ENCODE data around the gene GAB2.

The GAB2 gene

GRCh38 chr11:78293536-78293935, 124.1 kb downstream of the GAB2 start:
- no peaks in the 10 kb centered on the region for H3K79me2 ChIP-seq (ENCODE audit: insufficient read depth, low read length)
- H4K20me1 ChIP-seq (ENCODE audit: insufficient read depth, low read length) = no peaks in the 10 kb centered on the region
- no peaks in the 10 kb centered on the region for H3F3A ChIP-seq (ENCODE audit: insufficient read depth, low read length)
- no peak overlapping the region for H3K4me2 ChIP-seq (ENCODE audit: low read length)
- H2AFZ ChIP-seq (ENCODE audit: low read length) = no peak overlapping the region
- H3K9ac ChIP-seq (ENCODE audit: low read length) = no peak overlapping the region
- TF ChIP-seq EZH2 (IDR thresholded peaks at IDR 0.05; ENCODE audit: borderline replicate concordance, low read length) (no peak), CTCF (IDR thresholded peaks at IDR 0.05; ENCODE audit: low read length) (no peak)
- H3K9me3 ChIP-seq (ENCODE audit: low read length) = no peaks in the 10 kb centered on the region; the same call in 1 of the 2 replicates
- no peak overlapping the region for H3K4me3 ChIP-seq (ENCODE audit: low read depth, low read length, poor library complexity, severe bottlenecking)
- H3K27ac ChIP-seq (ENCODE audit: low read depth, low read length, poor library complexity, severe bottlenecking) = no peak overlapping the region
- H3K4me1 ChIP-seq (ENCODE audit: insufficient read depth, low read length, severe bottlenecking) = no peaks in the 10 kb centered on the region
- H3K9me2 ChIP-seq (ENCODE audit: low read depth, low read length) = no peaks in the 10 kb centered on the region
- no peaks in the 10 kb centered on the region for H3K36me3 ChIP-seq (ENCODE audit: insufficient read depth, low read length)
- no peaks in the 10 kb centered on the region for H3K27me3 ChIP-seq (ENCODE audit: insufficient read depth, low read length)

- no peaks in the 10 kb centered on the region for H3K36me3 ChIP-seq (ENCODE audit: insufficient read depth, low read length)
- no peaks in the 10 kb centered on the region; the same call in 1 of the 2 replicates for H3K9me3 ChIP-seq (ENCODE audit: low read length)
- TF ChIP-seq EZH2 (IDR thresholded peaks at IDR 0.05; ENCODE audit: borderline replicate concordance, low read length) (no peak), CTCF (IDR thresholded peaks at IDR 0.05; ENCODE audit: low read length) (no peak)
- H4K20me1 ChIP-seq (ENCODE audit: insufficient read depth, low read length) = no peaks in the 10 kb centered on the region
- H2AFZ ChIP-seq (ENCODE audit: low read length) = no peak overlapping the region
- no peaks in the 10 kb centered on the region for H3K79me2 ChIP-seq (ENCODE audit: insufficient read depth, low read length)
- no peak overlapping the region for H3K9ac ChIP-seq (ENCODE audit: low read length)
- H3K27me3 ChIP-seq (ENCODE audit: insufficient read depth, low read length) = no peaks in the 10 kb centered on the region
- no peak overlapping the region for H3K27ac ChIP-seq (ENCODE audit: low read depth, low read length, poor library complexity, severe bottlenecking)
- no peaks in the 10 kb centered on the region for H3K9me2 ChIP-seq (ENCODE audit: low read depth, low read length)
- no peak overlapping the region for H3K4me2 ChIP-seq (ENCODE audit: low read length)
- H3K4me3 ChIP-seq (ENCODE audit: low read depth, low read length, poor library complexity, severe bottlenecking) = no peak overlapping the region
- no peaks in the 10 kb centered on the region for H3F3A ChIP-seq (ENCODE audit: insufficient read depth, low read length)
- H3K4me1 ChIP-seq (ENCODE audit: insufficient read depth, low read length, severe bottlenecking) = no peaks in the 10 kb centered on the region
These were observed 125.4 kb downstream of the GAB2 start for GRCh38 chr11:78292109-78292803.

- Histone ChIP-seq H3K9ac (ENCODE audit: low read length) (no peak overlapping the region), H3K4me1 (ENCODE audit: insufficient read depth, low read length, severe bottlenecking) (no peaks in the 10 kb centered on the region), H4K20me1 (ENCODE audit: insufficient read depth, low read length) (no peaks in the 10 kb centered on the region), H3K27ac (ENCODE audit: low read depth, low read length, poor library complexity, severe bottlenecking) (no peak overlapping the region), H3K9me3 (ENCODE audit: low read length) (no peaks in the 10 kb centered on the region; the same call in 1 of the 2 replicates), H3K4me3 (ENCODE audit: low read depth, low read length, poor library complexity, severe bottlenecking) (no peak overlapping the region), H3F3A (ENCODE audit: insufficient read depth, low read length) (no peaks in the 10 kb centered on the region), H3K4me2 (ENCODE audit: low read length) (no peak overlapping the region), H3K9me2 (ENCODE audit: low read depth, low read length) (no peaks in the 10 kb centered on the region), H3K27me3 (ENCODE audit: insufficient read depth, low read length) (no peaks in the 10 kb centered on the region), H3K36me3 (ENCODE audit: insufficient read depth, low read length) (no peaks in the 10 kb centered on the region), H2AFZ (ENCODE audit: low read length) (no peak overlapping the region), H3K79me2 (ENCODE audit: insufficient read depth, low read length) (no peaks in the 10 kb centered on the region)
- TF ChIP-seq CTCF (IDR thresholded peaks at IDR 0.05; ENCODE audit: low read length) (no peak), EZH2 (IDR thresholded peaks at IDR 0.05; ENCODE audit: borderline replicate concordance, low read length) (no peak)
These were observed 126.0 kb downstream of the GAB2 start for GRCh38 chr11:78291503-78292108.
